ENCODE results near the gene KCNJ1. TPM values are rescaled to one million over a fixed set of nuclear protein-coding genes. Genes with fewer than 3 reads are reported as not detected.

The KCNJ1 gene
- total and polyA plus RNA-seq, 4 donors = 0.01 to 0.31 (median 0.14) TPM

DNA sequence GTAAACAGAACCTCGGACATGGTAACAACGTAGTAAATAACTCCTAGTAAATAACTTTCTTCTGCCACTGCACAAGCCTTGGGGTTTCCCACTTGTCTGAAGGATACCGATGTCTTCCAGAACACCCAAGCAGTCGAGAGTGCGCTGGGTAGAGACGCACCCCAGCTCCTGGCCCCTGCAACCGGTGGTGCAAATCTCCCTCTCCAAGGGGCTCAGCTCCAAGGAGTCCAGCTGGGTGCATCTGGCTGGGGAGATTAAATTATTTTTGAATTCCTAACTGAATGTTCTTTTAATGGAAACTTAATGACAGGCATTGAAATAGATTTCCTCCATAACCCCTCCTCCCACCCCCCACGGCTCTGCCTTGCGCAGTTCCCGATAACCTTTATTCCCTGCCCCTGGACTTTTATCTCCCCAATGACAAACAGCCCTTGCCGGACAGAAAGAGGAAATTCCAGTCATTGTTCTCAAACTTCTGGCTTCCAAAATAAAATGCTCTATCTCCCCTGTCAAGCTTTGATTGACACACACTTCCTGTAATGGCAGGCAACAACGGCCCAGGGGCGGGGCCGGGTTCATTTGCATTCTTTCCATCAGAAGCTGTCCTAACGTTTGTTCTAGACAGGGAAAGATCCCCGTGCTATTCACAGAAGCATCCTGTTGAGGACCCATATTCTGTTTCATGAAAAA, 31.2 kb downstream of the KCNJ1 start:
- TF ChIP-seq, protein P1, sequence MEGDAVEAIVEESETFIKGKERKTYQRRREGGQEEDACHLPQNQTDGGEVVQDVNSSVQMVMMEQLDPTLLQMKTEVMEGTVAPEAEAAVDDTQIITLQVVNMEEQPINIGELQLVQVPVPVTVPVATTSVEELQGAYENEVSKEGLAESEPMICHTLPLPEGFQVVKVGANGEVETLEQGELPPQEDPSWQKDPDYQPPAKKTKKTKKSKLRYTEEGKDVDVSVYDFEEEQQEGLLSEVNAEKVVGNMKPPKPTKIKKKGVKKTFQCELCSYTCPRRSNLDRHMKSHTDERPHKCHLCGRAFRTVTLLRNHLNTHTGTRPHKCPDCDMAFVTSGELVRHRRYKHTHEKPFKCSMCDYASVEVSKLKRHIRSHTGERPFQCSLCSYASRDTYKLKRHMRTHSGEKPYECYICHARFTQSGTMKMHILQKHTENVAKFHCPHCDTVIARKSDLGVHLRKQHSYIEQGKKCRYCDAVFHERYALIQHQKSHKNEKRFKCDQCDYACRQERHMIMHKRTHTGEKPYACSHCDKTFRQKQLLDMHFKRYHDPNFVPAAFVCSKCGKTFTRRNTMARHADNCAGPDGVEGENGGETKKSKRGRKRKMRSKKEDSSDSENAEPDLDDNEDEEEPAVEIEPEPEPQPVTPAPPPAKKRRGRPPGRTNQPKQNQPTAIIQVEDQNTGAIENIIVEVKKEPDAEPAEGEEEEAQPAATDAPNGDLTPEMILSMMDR (IDR thresholded peaks at IDR 0.05; ENCODE audit: control extremely low read depth, extremely low read depth) = no peak
- DNase-seq = peak; percentile 91 to 96 (median 93)
- H3K9me3 ChIP-seq (ENCODE audit: control insufficient read depth in 4 of 4, insufficient read depth in 3 of 4, low read length in 3 of 4) = no peaks in the 10 kb centered on the region
- no peak overlapping the region for H3K9ac ChIP-seq (ENCODE audit: insufficient read depth in 1 of 2, low read length in 2 of 2)
- no peaks in the 10 kb centered on the region for H3K27me3 ChIP-seq (ENCODE audit: control insufficient read depth in 3 of 3, insufficient read depth in 3 of 3, low read length in 2 of 3)
- no peak overlapping the region for H3K4me3 ChIP-seq
- H3K4me1 ChIP-seq (ENCODE audit: control insufficient read depth in 5 of 5, insufficient read depth in 5 of 5, low read length in 5 of 5) = peaks cover 0 to 25% (median 9%) of the 10 kb centered on the region in 5 donors
- peak overlapping the region in 1 of 2 donors; percentile 12 for H3K27ac ChIP-seq (ENCODE audit: low read depth in 1 of 2, low read length in 1 of 2)
- H3K36me3 ChIP-seq (ENCODE audit: control insufficient read depth in 4 of 4, insufficient read depth in 4 of 4, low read length in 4 of 4) = no peaks in the 10 kb centered on the region
- 28 to 29% methylated on average over 16 of the region's 16 CpGs for WGBS, 2 donors
- no peak for ATAC-seq (ENCODE audit: insufficient read depth, low FRiP score)

DNA sequence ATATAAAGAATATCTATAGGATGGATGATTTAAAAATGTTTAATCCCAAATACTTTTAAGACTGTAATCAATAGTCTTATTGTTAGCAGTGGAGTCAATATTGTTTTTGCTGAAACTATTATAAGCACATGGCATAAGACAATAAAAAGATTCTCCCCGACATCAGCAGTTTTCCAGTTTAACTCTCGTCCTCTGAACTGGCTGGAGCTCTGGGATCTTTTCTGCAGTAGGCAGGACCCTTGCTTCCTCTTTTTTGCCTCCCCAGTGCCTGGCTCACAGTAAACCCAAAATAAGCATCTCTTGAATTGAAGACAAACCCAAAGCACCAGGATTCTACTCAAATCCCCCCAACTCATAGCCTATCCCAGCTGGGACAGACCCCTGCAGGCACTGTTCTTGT, 32.9 kb downstream of the KCNJ1 start:
- Histone ChIP-seq H3K9ac (ENCODE audit: insufficient read depth in 1 of 2, low read length in 2 of 2) (no peak overlapping the region), H3K4me3 (no peak overlapping the region), H3K36me3 (ENCODE audit: control insufficient read depth in 4 of 4, insufficient read depth in 4 of 4, low read length in 4 of 4) (no peaks in the 10 kb centered on the region), H3K27me3 (ENCODE audit: control insufficient read depth in 3 of 3, insufficient read depth in 3 of 3, low read length in 2 of 3) (no peaks in the 10 kb centered on the region), H3K9me3 (ENCODE audit: control insufficient read depth in 4 of 4, insufficient read depth in 3 of 4, low read length in 3 of 4) (no peaks in the 10 kb centered on the region), H3K27ac (ENCODE audit: low read depth in 1 of 2, low read length in 1 of 2) (no peak overlapping the region), H3K4me1 (ENCODE audit: control insufficient read depth in 5 of 5, insufficient read depth in 5 of 5, low read length in 5 of 5) (peaks cover 0 to 25% (median 8%) of the 10 kb centered on the region in 5 donors)
- TF ChIP-seq, protein P1 (IDR thresholded peaks at IDR 0.05; ENCODE audit: control extremely low read depth, extremely low read depth) = no peak
- 58 to 62% methylated on average over 2 of the region's 2 CpGs for WGBS, 2 donors
- ATAC-seq (ENCODE audit: insufficient read depth, low FRiP score) = no peak
- no peak for DNase-seq

DNA sequence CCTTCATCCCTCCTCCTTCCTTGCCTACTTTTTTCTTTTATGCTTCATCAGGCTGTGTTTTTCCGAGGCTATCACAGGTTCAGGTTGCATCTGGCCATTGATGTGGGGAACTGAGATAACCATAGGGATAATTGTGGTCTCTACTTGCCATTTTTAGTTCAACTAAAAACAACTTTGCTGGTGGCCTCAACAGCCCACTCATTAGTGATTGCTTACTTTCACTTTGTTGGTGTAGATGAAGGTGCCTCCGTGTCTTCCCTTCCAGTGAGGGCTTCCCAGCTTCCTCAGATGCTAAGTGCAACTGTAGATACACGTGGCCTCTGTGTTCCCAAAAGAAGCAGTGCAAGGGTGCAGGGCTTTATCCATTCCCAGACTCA, 35.0 kb downstream of the KCNJ1 start:
- no peak for DNase-seq

More for the DNA sequence above, 35.0 kb downstream of the KCNJ1 start:
- TF ChIP-seq, protein P1 (IDR thresholded peaks at IDR 0.05; ENCODE audit: control extremely low read depth, extremely low read depth) = no peak
- ATAC-seq (ENCODE audit: insufficient read depth, low FRiP score) = no peak
- 59 to 61% methylated on average over 3 of the region's 3 CpGs for WGBS, 2 donors
- Histone ChIP-seq H3K4me1 (ENCODE audit: control insufficient read depth in 5 of 5, insufficient read depth in 5 of 5, low read length in 5 of 5) (peaks cover 0 to 25% (median 6%) of the 10 kb centered on the region in 5 donors), H3K27ac (ENCODE audit: low read depth in 1 of 2, low read length in 1 of 2) (no peak overlapping the region), H3K27me3 (ENCODE audit: control insufficient read depth in 3 of 3, insufficient read depth in 3 of 3, low read length in 2 of 3) (no peaks in the 10 kb centered on the region), H3K36me3 (ENCODE audit: control insufficient read depth in 4 of 4, insufficient read depth in 4 of 4, low read length in 4 of 4) (no peaks in the 10 kb centered on the region), H3K4me3 (no peak overlapping the region), H3K9ac (ENCODE audit: insufficient read depth in 1 of 2, low read length in 2 of 2) (no peak overlapping the region), H3K9me3 (ENCODE audit: control insufficient read depth in 4 of 4, insufficient read depth in 3 of 4, low read length in 3 of 4) (no peaks in the 10 kb centered on the region)

Measured in lung (tissue), 12 donors.